GM12878 (cell line): ENCODE results near the gene ARPC5L. TPM values are rescaled to one million over a fixed set of nuclear protein-coding genes. Genes with fewer than 3 reads are reported as not detected.

Experiments used
- ATAC-seq: fragments of 200-7000 bp; cut with Tn5 transposase; 3 replicates; pipeline ENCODE4 v1.9.1; 2020; ENCODE audit warnings: mild to moderate bottlenecking, moderate library complexity
- BruUV-seq: library from RNA; stranded (reverse); fragments of 400-500 nt; replicated peaks from 2 replicates; lab custom pipeline; 2021; lab: Mats Ljungman, UMichigan
- CTCF ChIA-PET: fragments of 300-600 bp; sonication (Branson Sonifier 250); formaldehyde crosslinking; extraction: SDS; loops from one replicate; lab custom pipeline; 2021; ENCODE audit warnings: inconsistent platforms; lab: Yijun Ruan, JAX
- POLR2A ChIA-PET: fragments of 350-600 bp; formaldehyde crosslinking; extraction: SDS; loops from one replicate; lab custom pipeline; 2021; ENCODE audit warnings: inconsistent platforms; lab: Charles Lee
- RAD21 ChIA-PET: fragments of 300-600 bp; sonication (Branson Sonifier 250); formaldehyde crosslinking; loops from one replicate; lab custom pipeline; 2023; ENCODE audit warnings: antibody characterized with exemption; ENCODE audit not compliant: unreplicated experiment; lab: Charles Lee
- SMC1A ChIA-PET: fragments of 300-600 bp; sonication (Branson Sonifier 250); formaldehyde crosslinking; loops from one replicate; lab custom pipeline; 2023; ENCODE audit not compliant: unreplicated experiment, uncharacterized antibody; lab: Charles Lee
- DNase-seq: peaks from one replicate; pipeline ENCODE4 v3.0.0-alpha.2; 2011; ENCODE audit warnings: low read depth, low spot score
- FAIRE-seq: peaks from 3 replicates; lab custom pipeline; 2011; peaks lifted over from hg19 to GRCh38; lab: Jason Lieb, UNC
- H2AFZ ChIP-seq: 2 replicates; pipeline ENCODE4 v1.6.0; 2011; ENCODE audit warnings: low read depth, low read length, control low read depth; ENCODE audit not compliant: control insufficient read depth
- H3K27ac ChIP-seq: 2 replicates; pipeline ENCODE4 v1.5.1; 2011; ENCODE audit warnings: control low read depth; ENCODE audit not compliant: control insufficient read depth, insufficient read depth
- H3K27me3 ChIP-seq, 2 experiments: replicated peaks in 1 of 2; 2 replicates each; pipeline versions ENCODE4 v1.6.0 to v1.6.1; 2011; ENCODE audit warnings: low read length in 1 of 2; ENCODE audit not compliant: control insufficient read depth in 2 of 2, insufficient read depth in 2 of 2
- H3K36me3 ChIP-seq, 2 experiments: 2 replicates each; pipeline ENCODE4 v1.5.1; 2011; ENCODE audit warnings: low read length in 1 of 2; ENCODE audit not compliant: control insufficient read depth in 2 of 2, insufficient read depth in 2 of 2
- H3K4me1 ChIP-seq: 2 replicates; pipeline ENCODE4 v1.6.1; 2011; ENCODE audit warnings: mild to moderate bottlenecking, low read length, moderate library complexity, mixed read lengths; ENCODE audit not compliant: control insufficient read depth, insufficient read depth
- H3K4me2 ChIP-seq: 2 replicates; pipeline ENCODE4 v1.6.0; 2011; ENCODE audit warnings: control low read depth; ENCODE audit not compliant: control insufficient read depth, insufficient read depth
- H3K4me3 ChIP-seq: fragments of 200-600 bp; sonication (generic); 2 replicates; pipeline ENCODE4 v1.5.1; 2016
- H3K79me2 ChIP-seq: 2 replicates; pipeline ENCODE4 v1.6.0; 2011; ENCODE audit warnings: low read length; ENCODE audit not compliant: control insufficient read depth, insufficient read depth
- H3K9ac ChIP-seq: 2 replicates; pipeline ENCODE4 v1.8.0; 2011; ENCODE audit warnings: low read length, control low read depth, mixed read lengths; ENCODE audit not compliant: control insufficient read depth, insufficient read depth
- H3K9me3 ChIP-seq: replicated peaks from 3 replicates; pipeline ENCODE4 v1.5.1; 2011; ENCODE audit warnings: mild to moderate bottlenecking, low read length; ENCODE audit not compliant: control insufficient read depth, insufficient read depth
- H4K20me1 ChIP-seq: 2 replicates; pipeline ENCODE4 v1.6.0; 2011; ENCODE audit not compliant: control insufficient read depth, insufficient read depth
- ATF7 ChIP-seq: fragments of 450-650 bp; IDR thresholded peaks from 2 replicates; pipeline ENCODE4 v1.6.1; 2016; ENCODE audit warnings: low read depth, mild to moderate bottlenecking
- BHLHE40 ChIP-seq, 2 experiments: fragments of 450-650 bp in 1 of 2; IDR thresholded peaks; 2 replicates each; pipeline ENCODE4 v1.6.1; 2011 to 2017; ENCODE audit warnings: low read depth in 2 of 2, borderline replicate concordance in 1 of 2, improper control_type of control experiment in 1 of 2, low read length in 1 of 2, mild to moderate bottlenecking in 1 of 2
- CHD1 ChIP-seq: IDR thresholded peaks from 2 replicates; pipeline ENCODE4 v1.6.1; 2012; ENCODE audit warnings: low read depth, low read length, improper control_type of control experiment
- KDM1A ChIP-seq: fragments of 200-600 bp; sonication (generic); IDR thresholded peaks from 2 replicates; pipeline ENCODE4 v1.6.1; 2016; ENCODE audit warnings: borderline replicate concordance
- LARP7 ChIP-seq: fragments of 450-650 bp; IDR thresholded peaks from 2 replicates; pipeline ENCODE4 v1.6.1; 2017; ENCODE audit warnings: mild to moderate bottlenecking
- MYC ChIP-seq: IDR thresholded peaks from 2 replicates; pipeline ENCODE4 v1.6.1; 2011; ENCODE audit warnings: mild to moderate bottlenecking, low read length, moderate library complexity, inconsistent platforms; ENCODE audit not compliant: insufficient read depth, insufficient replicate concordance, insufficient read length, severe bottlenecking
- POLR2A ChIP-seq: IDR thresholded peaks from 2 replicates; pipeline ENCODE4 v1.6.1; 2011; ENCODE audit warnings: low read depth, mild to moderate bottlenecking, low read length
- RBBP5 ChIP-seq: fragments of 200-600 bp; sonication (generic); conservative IDR thresholded peaks from 2 replicates; pipeline ENCODE4 v1.6.1; 2016
- SKIL ChIP-seq: fragments of 450-650 bp; IDR thresholded peaks from 2 replicates; pipeline ENCODE4 v1.6.1; 2017; ENCODE audit warnings: mild to moderate bottlenecking, low read depth, inconsistent platforms; ENCODE audit not compliant: poor library complexity, severe bottlenecking
- WGBS: methylation state at CpG from one replicate; pipeline ENCODE4 v1.1.6; 2016; ENCODE audit warnings: low lambda C conversion rate; ENCODE audit not compliant: insufficient replicate concordance, insufficient coverage; ENCODE audit errors: missing lambda C conversion rate; 5-methylcytosine and 5-hydroxymethylcytosine counted together
- in situ Hi-C: fragments of 300-500 bp; cut with MboI; formaldehyde crosslinking; loops from 9 replicates; pipeline ENCODE4 v1.14.3; 2018; ENCODE audit warnings: mixed read lengths
- intact Hi-C: fragments of 100-400 bp; cut with micrococcal nuclease; formaldehyde crosslinking; loops from one replicate; pipeline ENCODE4 v1.14.2; 2022; ENCODE audit not compliant: unreplicated experiment
- polyA plus RNA-seq, 11 experiments: library from polyadenylated mRNA; depleted of rRNA in 4 of 11; unstranded in 6 of 11; stranded (reverse) in 5 of 11; fragments of >200 nt; fragmentation: Nextera tagmentation in 4 of 11; fragmentation: Illumina TruSeq in 1 of 11; extraction: Ambion mirVana in 4 of 11; extraction: Trizol in 1 of 11; gene quantifications; 1 replicate in 1 of 11; 2 replicates in 10 of 11; pipeline versions ENCODE4 v1.2.1 to v1.2.3, GENCODE V29; 2011 to 2016; ENCODE audit warnings: inconsistent platforms in 2 of 11, missing spikeins in 2 of 11, low read depth in 1 of 11
- total RNA-seq, 4 experiments: library from RNA; depleted of rRNA in 3 of 4; stranded (reverse); fragments of >200 nt in 3 of 4; fragmentation: Illumina TruSeq in 1 of 4; extraction: Trizol in 1 of 4; gene quantifications; 2 replicates each; pipeline versions ENCODE4 v1.2.1 to v1.2.3, GENCODE V29; 2013 to 2021

ARPC5L gene
- total and polyA plus RNA-seq, 10 of the 15 experiments (the other 5 are each of a cell fraction or from before 2014, with no cell fraction given), result 42.3 to 207 (median 104) TPM

- Histone ChIP-seq H2AFZ (no peak overlapping the region), H3K27me3 (no peaks in the 10 kb centered on the region), H3K4me3 (peak overlapping the region; percentile 94), H3K79me2 (peaks cover 74% of the 10 kb centered on the region), H3K9ac (peak overlapping the region; percentile 98), H3K9me3 (no peaks in the 10 kb centered on the region), H4K20me1 (peaks cover 5% of the 10 kb centered on the region; the same call in 1 of the 2 replicates), H3K4me1 (peaks cover 17% of the 10 kb centered on the region), H3K36me3 (peaks cover 10% of the 10 kb centered on the region in 2 experiments), H3K4me2 (peak overlapping the region; percentile 42), H3K27ac (peak overlapping the region; percentile 94)
- no peak for FAIRE-seq
- intact Hi-C loops, result loop anchor here (10.0 kb wide), 2 partner anchors 505 to 765 kb away; no protein-coding TSS in a partner anchor
- DNase-seq, result no peak
- in situ Hi-C loops, result loop anchor here (25.0 kb wide), 1 partner anchor 1957 kb away; the partner anchor contains the start of genes RC3H2 and ZBTB6
- ChIA-PET SMC1A (interaction anchor here (1.0 to 4.1 kb wide), 2 partner anchors 8 to 103 kb away, joined by 3 to 37 read pairs; partner anchors contain the start of genes ARPC5L and RPL35), POLR2A (interaction anchor here (0.8 to 5.8 kb wide), 5 partner anchors 8 to 101 kb away, joined by 3 to 92 read pairs (median 3); partner anchors contain the start of genes ARPC5L and RPL35), CTCF (interaction anchor here (0.6 to 4.7 kb wide), 5 partner anchors 16 to 37 kb away, joined by 3 to 31 read pairs (median 3); partner anchors contain the start of gene WDR38), RAD21 (interaction anchor here (0.9 to 2.3 kb wide), 4 partner anchors 9 to 248 kb away, joined by 3 to 5 read pairs (median 4); partner anchors contain the start of gene GOLGA1)
- TF ChIP-seq POLR2A (peak; percentile 52; the same call in 1 of the 2 replicates), SKIL (no peak), ATF7 (no peak), RBBP5 (no peak), CHD1 (peak; percentile 41; the same call in 1 of the 2 replicates), LARP7 (no peak), KDM1A (no peak), BHLHE40 (IDR thresholded peaks at IDR 0.05; ENCODE audit: borderline replicate concordance in 1 of 2, low read depth in 2 of 2, low read length in 1 of 2) (no peak), MYC (no peak)
- no TSS peak for BruUV-seq
- 0% methylated on average over 27 of the region's 41 CpGs for WGBS
- peak; percentile 20 for ATAC-seq
These were observed 7.6 kb downstream of the ARPC5L start for GRCh38 chr9:124869466-124869985.
